HEK293 (cell line): ENCODE measurements around the gene ELL2.

ENCODE experiments used
- CTCF ChIA-PET: fragments of 350-600 bp; formaldehyde crosslinking; extraction: SDS; loops from one replicate; lab custom pipeline; 2021; ENCODE audit warnings: antibody characterized with exemption; lab: Yijun Ruan, JAX
- POLR2A ChIA-PET: fragments of 300-600 bp; formaldehyde crosslinking; extraction: SDS; loops from one replicate; lab custom pipeline; 2020; ENCODE audit warnings: antibody characterized with exemption, inconsistent platforms; lab: Yijun Ruan, JAX
- H3K27ac ChIP-seq: fragments of 200-500 bp; sonication (Bioruptor generic); 2 replicates; pipeline ENCODE4 v1.5.1; 2014; ENCODE audit warnings: low read depth, low read length, control low read depth, inconsistent platforms; ENCODE audit errors: extremely low read depth
- H3K36me3 ChIP-seq, 2 experiments: fragments of 200-500 bp in 1 of 2; sonication (Bioruptor generic) in 1 of 2; 1 replicate in 1 of 2; 2 replicates in 1 of 2; pipeline ENCODE4 v1.5.1; 2014 to 2017; ENCODE audit warnings: inconsistent platforms in 2 of 2, low read length in 2 of 2; ENCODE audit not compliant: control insufficient read depth in 2 of 2, insufficient read depth in 1 of 2
- H3K4me1 ChIP-seq: fragments of 200-500 bp; sonication (Bioruptor generic); 2 replicates; pipeline ENCODE4 v1.5.1; 2014; ENCODE audit warnings: mild to moderate bottlenecking, low read length, inconsistent platforms; ENCODE audit not compliant: control insufficient read depth, insufficient read depth
- H3K4me3 ChIP-seq: 2 replicates; pipeline ENCODE4 v1.5.1; 2011; ENCODE audit warnings: low read depth, mild to moderate bottlenecking, control low read depth, low read length, moderate library complexity
- H3K9me3 ChIP-seq: fragments of 200-500 bp; sonication (Bioruptor generic); 2 replicates; pipeline ENCODE4 v1.5.1; 2014; ENCODE audit warnings: low read depth, low read length, inconsistent platforms; ENCODE audit not compliant: control insufficient read depth, insufficient read depth
- BCL11A ChIP-seq: fragments of 450-650 bp; formaldehyde crosslinking; IDR thresholded peaks from 2 replicates; pipeline ENCODE4 v1.5.1; 2016; ENCODE audit warnings: low read depth, missing biosample characterization, missing genetic modification characterization
- HOXC10 ChIP-seq: sonication (generic); formaldehyde crosslinking; IDR thresholded peaks from 2 replicates; pipeline ENCODE4 v1.8.1; 2023; ENCODE audit warnings: mild to moderate bottlenecking, missing genetic modification reagents
- KLF9 ChIP-seq: fragments of 450-650 bp; formaldehyde crosslinking; IDR thresholded peaks from 2 replicates; pipeline ENCODE4 v1.5.1; 2016; ENCODE audit warnings: missing biosample characterization, missing genetic modification characterization, low read depth
- OSR2 ChIP-seq: fragments of 450-650 bp; formaldehyde crosslinking; IDR thresholded peaks from 2 replicates; pipeline ENCODE4 v1.5.1; 2016; ENCODE audit warnings: missing biosample characterization, missing genetic modification characterization
- PATZ1 ChIP-seq: fragments of 450-650 bp; formaldehyde crosslinking; IDR thresholded peaks from 2 replicates; pipeline ENCODE4 v1.5.1; 2016; ENCODE audit warnings: missing biosample characterization, missing genetic modification characterization
- PRDM1 ChIP-seq: fragments of 450-650 bp; formaldehyde crosslinking; IDR thresholded peaks from 2 replicates; pipeline ENCODE4; 2016; ENCODE audit warnings: missing biosample characterization, missing genetic modification characterization
- PRDM4 ChIP-seq: fragments of 450-650 bp; formaldehyde crosslinking; IDR thresholded peaks from 2 replicates; pipeline ENCODE4 v1.5.1; 2017; ENCODE audit warnings: missing biosample characterization, missing genetic modification characterization
- ZNF223 ChIP-seq: fragments of 450-650 bp; formaldehyde crosslinking; IDR thresholded peaks from 2 replicates; pipeline ENCODE4 v1.5.1; 2016; ENCODE audit warnings: missing biosample characterization, missing genetic modification characterization
- ZNF280C ChIP-seq: fragments of 450-650 bp; formaldehyde crosslinking; IDR thresholded peaks from 2 replicates; pipeline ENCODE4 v1.5.1; 2016; ENCODE audit warnings: missing biosample characterization, missing genetic modification characterization
- ZNF366 ChIP-seq: fragments of 450-650 bp; formaldehyde crosslinking; conservative IDR thresholded peaks from 2 replicates; pipeline ENCODE4 v1.5.1; 2016; ENCODE audit warnings: missing biosample characterization, missing genetic modification characterization
- ZNF423 ChIP-seq: fragments of 450-650 bp; formaldehyde crosslinking; IDR thresholded peaks from 2 replicates; pipeline ENCODE4 v1.5.1; 2016; ENCODE audit warnings: missing biosample characterization, missing genetic modification characterization
- ZNF48 ChIP-seq: fragments of 450-650 bp; formaldehyde crosslinking; IDR thresholded peaks from 2 replicates; pipeline ENCODE4 v1.5.1; 2016; ENCODE audit warnings: missing biosample characterization, missing genetic modification characterization
- ZNF549 ChIP-seq: fragments of 450-650 bp; IDR thresholded peaks from 2 replicates; pipeline ENCODE4 v1.5.1; 2018; ENCODE audit warnings: missing biosample characterization, missing genetic modification characterization, mild to moderate bottlenecking, inconsistent platforms, moderate library complexity
- ZNF561 ChIP-seq: fragments of 450-650 bp; IDR thresholded peaks from 2 replicates; pipeline ENCODE4 v1.5.1; 2018; ENCODE audit warnings: missing biosample characterization, missing genetic modification characterization, borderline replicate concordance
- ZNF571 ChIP-seq: fragments of 450-650 bp; formaldehyde crosslinking; IDR thresholded peaks from 2 replicates; pipeline ENCODE4 v1.5.0; 2017; ENCODE audit warnings: missing biosample characterization, missing genetic modification characterization
- ZNF600 ChIP-seq: fragments of 450-650 bp; formaldehyde crosslinking; IDR thresholded peaks from 2 replicates; pipeline ENCODE4 v1.5.1; 2016; ENCODE audit warnings: missing biosample characterization, missing genetic modification characterization
- ZNF624 ChIP-seq: fragments of 450-650 bp; formaldehyde crosslinking; IDR thresholded peaks from 2 replicates; pipeline ENCODE4 v1.5.1; 2017; ENCODE audit warnings: missing biosample characterization, missing genetic modification characterization
- ZNF670 ChIP-seq: fragments of 450-650 bp; formaldehyde crosslinking; IDR thresholded peaks from 2 replicates; pipeline ENCODE4 v1.5.1; 2016; ENCODE audit warnings: missing biosample characterization, missing genetic modification characterization, low read depth
- ZSCAN23 ChIP-seq: fragments of 450-650 bp; formaldehyde crosslinking; IDR thresholded peaks from 2 replicates; pipeline ENCODE4 v1.5.1; 2016; ENCODE audit warnings: missing biosample characterization, missing genetic modification characterization

Gene ELL2

GRCh38 chr5:95936812-95937397 lies 24.7 kb downstream of the ELL2 start:
- Histone ChIP-seq H3K36me3 (no peaks in the 10 kb centered on the region), H3K4me3 (no peak overlapping the region), H3K27ac (no peak overlapping the region), H3K9me3 (no peaks in the 10 kb centered on the region), H3K4me1 (peaks cover 12% of the 10 kb centered on the region)
- POLR2A ChIA-PET: no interaction called here
- CTCF ChIA-PET: interaction anchor here (0.6 kb wide), 1 partner anchor 9 kb away, joined by 4 read pairs; no protein-coding TSS in a partner anchor
- peak; percentile 50; the same call in 1 of the 2 replicates for TF ChIP-seq PRDM4 (tag by site-specific recombination)
- no peak for TF ChIP-seq ZSCAN23

- Histone ChIP-seq H3K4me3 (no peak overlapping the region), H3K9me3 (no peaks in the 10 kb centered on the region), H3K27ac (no peak overlapping the region), H3K36me3 (no peaks in the 10 kb centered on the region)
- POLR2A ChIA-PET: no interaction called here
- TF ChIP-seq ZNF571 (tag by site-specific recombination) (no peak), OSR2 (tag by site-specific recombination) (no peak), ZNF48 (no peak), HOXC10 (CRISPR knock-in tag) (no peak), ZNF423 (tag by site-specific recombination) (no peak), ZNF624 (tag by site-specific recombination) (no peak), PATZ1 (tag by site-specific recombination) (no peak), ZNF561 (no peak), BCL11A (tag by site-specific recombination) (no peak), ZNF280C (tag by site-specific recombination) (no peak)
- TF ChIP-seq, all 188 proteins: peak for 0
- peaks cover 11% of the 10 kb centered on the region for H3K4me1 ChIP-seq
- CTCF ChIA-PET: interaction anchor here (1.0 to 1.1 kb wide), 2 partner anchors 9 to 27 kb away, joined by 3 to 5 read pairs; no protein-coding TSS in a partner anchor
These were observed 26.0 kb downstream of the ELL2 start for GRCh38 chr5:95935553-95936100.

GRCh38 chr5:95934207-95934804 lies 27.3 kb downstream of the ELL2 start:
- CTCF ChIA-PET: interaction anchor here (0.8 to 1.1 kb wide), 2 partner anchors 10 to 12 kb away, joined by 3 read pairs; no protein-coding TSS in a partner anchor
- H3K36me3 ChIP-seq: no peaks in the 10 kb centered on the region
- no peak overlapping the region for H3K27ac ChIP-seq
- peaks cover 14% of the 10 kb centered on the region for H3K4me1 ChIP-seq
- H3K9me3 ChIP-seq: no peaks in the 10 kb centered on the region
- POLR2A ChIA-PET: no interaction called here
- H3K4me3 ChIP-seq: no peak overlapping the region
- 0 out of 2 replicates have a peak, but pooled peaks have one; percentile 19 for TF ChIP-seq PRDM1 (tag by site-specific recombination)
- peak; percentile 77 for TF ChIP-seq ZNF223
- TF ChIP-seq ZNF670 (tag by site-specific recombination): no peak
- TF ChIP-seq ZNF366: no peak
- no peak for TF ChIP-seq ZNF549 (tag by site-specific recombination)
- 0 out of 2 replicates have a peak, but pooled peaks have one; percentile 13 for TF ChIP-seq ZNF600 (tag by site-specific recombination)
- no peak for TF ChIP-seq KLF9 (tag by site-specific recombination)
